ENCODE measurements around the gene CSAD.
"Not testable (repeated sequence)": the region's sequence is repeated elsewhere in the genome, so short reads cannot be mapped to it uniquely, and the experiment has no call there.

Gene CSAD

DNA sequence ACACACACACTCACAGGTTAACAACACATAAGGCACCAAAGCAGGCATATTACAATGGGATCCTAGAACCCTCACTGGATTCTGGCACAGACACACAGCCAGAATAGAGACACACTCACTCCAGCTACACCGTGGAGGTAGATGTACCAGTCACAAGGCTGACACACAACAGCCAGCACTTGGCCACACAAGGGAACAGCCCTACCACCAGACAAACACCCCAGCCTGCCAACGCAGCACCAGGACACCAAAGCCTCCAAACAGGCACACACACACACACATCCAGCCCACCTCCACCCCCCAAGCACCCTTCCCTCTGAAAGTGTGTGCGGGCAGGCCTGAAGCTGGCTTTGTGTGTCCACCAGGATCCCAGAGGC, 37.2 kb upstream of the CSAD start:
- no peak for DNase-seq (ENCODE audit: low spot score)

DNA sequence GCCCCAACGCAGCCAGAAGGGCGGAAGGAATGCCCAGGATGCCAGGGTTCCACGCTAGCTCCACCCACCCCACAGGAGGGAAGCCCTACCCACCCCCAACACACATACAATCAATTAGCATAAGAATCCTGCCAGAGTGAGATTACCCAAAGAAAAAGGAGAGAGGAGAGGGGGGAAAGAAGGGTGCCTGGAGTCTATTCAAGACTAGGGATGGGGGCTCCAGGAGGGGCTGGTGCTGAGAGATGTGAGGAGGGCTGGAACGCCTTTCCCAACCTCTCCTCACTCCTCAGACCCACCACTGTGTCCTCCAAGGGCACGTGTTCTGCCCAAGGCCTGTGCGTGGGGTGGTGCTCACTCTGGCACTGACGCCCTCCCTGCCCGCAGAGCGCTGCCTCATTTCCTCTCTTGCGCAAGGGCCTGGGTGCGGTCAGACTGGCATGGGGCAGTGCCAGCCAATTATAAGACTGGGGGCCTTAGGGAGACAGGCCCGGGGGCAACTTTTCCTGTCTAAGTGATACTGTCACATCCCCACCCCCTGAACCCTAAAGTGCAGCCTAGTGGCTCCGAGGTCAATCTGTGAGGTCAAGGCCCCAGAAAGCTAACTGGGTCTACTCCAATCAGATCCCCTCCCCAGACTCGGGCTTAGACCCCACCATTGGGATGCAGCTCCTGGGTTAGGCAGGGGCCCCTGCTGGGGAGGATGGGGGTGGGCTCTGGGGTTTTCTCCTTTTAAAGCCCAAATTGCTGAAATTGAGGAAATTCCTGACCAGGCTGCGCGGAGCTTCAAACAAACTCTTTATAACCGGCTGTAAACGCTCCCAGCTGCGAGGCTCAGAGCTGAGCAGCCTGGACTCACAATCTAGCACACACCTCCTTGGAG, 36.6 kb upstream of the CSAD start:
- DNase-seq (ENCODE audit: low spot score): peak; percentile 42

DNA sequence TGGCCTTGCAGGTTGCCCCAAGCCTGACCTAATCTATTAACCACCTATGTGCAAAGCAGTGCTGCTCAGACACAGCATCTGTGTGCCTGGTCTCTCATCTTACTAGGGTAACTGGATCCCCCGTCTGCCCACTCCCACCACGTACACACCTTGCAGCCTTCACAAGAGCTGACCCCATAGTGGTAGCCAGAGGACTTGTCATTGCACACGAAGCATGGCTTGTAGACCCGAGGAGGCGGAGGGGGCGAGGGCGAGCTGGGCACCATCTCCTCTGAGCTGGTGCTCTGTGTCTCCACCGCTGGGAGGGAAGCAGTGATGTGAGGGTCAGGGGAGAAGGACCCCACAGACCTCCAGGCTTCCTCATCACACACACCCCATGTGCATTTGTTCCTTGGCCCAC, 34.8 kb upstream of the CSAD start:
- DNase-seq (ENCODE audit: low spot score): no peak

DNA sequence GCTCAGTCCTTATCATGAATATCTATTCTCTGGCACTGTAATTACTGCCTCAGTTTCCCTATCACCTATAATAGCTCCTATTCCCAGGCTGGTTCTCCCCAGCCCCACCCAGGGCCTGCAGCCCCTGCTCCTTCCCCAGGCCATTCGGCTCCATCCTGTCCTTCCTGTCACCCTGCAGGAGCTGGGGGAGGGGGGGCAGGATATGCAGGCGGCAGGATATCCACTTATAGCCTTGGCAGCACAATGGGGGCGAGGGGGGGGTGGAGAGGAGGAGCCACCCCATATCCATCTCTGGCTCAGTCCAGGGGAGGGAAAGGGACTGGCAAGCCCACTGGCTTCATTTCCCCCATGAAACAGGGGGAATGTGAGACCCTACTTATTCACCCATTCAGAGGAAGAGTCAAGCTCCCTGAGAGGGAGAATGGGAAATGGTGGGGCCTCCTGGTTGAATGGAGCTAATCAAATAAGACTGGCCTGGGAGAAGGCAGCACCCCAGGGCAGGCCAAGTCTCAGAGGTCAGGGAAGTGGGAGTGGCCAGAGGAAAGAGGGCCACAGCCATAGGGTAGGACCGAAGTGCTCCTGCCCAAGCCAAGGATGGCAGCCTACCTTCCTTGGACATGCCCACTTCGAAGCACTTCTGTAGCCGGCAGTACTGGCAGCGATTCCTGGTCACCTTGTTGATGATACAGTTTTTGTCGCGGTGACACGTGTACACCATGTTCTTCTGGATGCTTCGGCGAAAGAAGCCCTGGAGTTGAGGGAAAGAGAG, 34.1 kb upstream of the CSAD start:
- no peak for DNase-seq (ENCODE audit: low spot score)

- DNase-seq (ENCODE audit: low spot score): no peak
These were observed 33.5 kb upstream of the CSAD start for GRCh38 chr12:53214221-53214620.

- peak; percentile 83 for DNase-seq (ENCODE audit: low spot score)
These were observed 32.6 kb upstream of the CSAD start for GRCh38 chr12:53213348-53213747.

- DNase-seq (ENCODE audit: low spot score): no peak
These were observed 32.2 kb upstream of the CSAD start for GRCh38 chr12:53212931-53213330.

- DNase-seq (ENCODE audit: low spot score): no peak
These were observed 31.0 kb upstream of the CSAD start for GRCh38 chr12:53211476-53212381.

GRCh38 chr12:53210843-53211242, 30.1 kb upstream of the CSAD start:
- DNase-seq (ENCODE audit: low spot score): no peak

DNA sequence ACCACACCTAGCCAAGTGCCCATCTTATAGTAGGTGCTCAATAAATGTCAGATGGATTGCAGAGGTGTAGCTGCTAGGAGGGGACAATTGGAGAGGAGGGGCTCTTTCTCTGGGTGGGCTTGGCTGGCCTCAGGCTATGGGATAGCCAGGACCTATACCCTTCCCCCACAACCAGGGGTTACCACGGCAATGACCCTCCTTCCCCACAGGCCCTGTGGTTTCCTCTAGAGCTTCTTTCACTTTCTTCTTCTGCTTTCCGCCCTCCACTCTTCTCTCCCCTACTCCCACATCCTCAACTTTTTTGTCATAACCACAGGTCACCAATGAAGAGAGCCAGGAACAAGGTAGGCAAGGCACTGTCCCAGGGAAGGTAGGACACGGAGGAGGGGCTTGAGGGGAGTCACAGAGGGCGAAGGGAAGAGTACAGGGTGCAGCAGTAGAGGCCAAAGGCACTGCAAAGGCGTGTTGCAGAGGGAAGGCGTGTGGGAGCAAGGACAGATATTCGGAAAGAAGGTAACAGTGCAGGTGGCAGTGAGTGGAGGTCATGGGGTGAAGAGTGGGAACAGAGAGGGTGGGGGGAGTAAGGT, 28.2 kb upstream of the CSAD start:
- DNase-seq (ENCODE audit: low spot score): peak; percentile 35

DNA sequence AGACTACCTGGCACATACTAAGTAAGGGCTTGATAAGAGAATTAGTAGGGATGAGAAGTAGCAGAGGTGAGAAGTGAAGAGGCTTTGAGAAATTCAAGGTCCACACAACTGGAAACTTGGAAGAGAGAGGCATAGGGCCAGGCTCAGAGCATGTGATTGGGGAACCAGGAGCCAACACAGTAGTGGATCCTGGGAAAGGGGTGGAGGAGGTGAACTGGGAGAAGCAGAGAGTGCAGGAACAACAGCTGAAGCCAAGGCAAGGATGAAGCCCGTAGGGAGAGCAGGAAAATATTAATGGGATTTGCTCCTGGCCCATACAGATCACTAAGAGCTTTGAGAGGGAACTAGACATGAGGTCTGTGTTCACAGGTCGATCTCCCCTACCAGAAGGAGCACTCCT, 27.7 kb upstream of the CSAD start:
- no peak for DNase-seq (ENCODE audit: low spot score)

- peak; percentile 79 for DNase-seq (ENCODE audit: low spot score)
These were observed 26.3 kb upstream of the CSAD start, which contains the start of gene ITGB7 for GRCh38 chr12:53207042-53207441. ITGB7 (minus strand) TSS chr12:53207251; CDS start chr12:53200443, 6,808 bp downstream.

GRCh38 chr12:53205747-53206419, 25.2 kb upstream of the CSAD start:
- peak; percentile 71 for DNase-seq (ENCODE audit: low spot score)

DNA sequence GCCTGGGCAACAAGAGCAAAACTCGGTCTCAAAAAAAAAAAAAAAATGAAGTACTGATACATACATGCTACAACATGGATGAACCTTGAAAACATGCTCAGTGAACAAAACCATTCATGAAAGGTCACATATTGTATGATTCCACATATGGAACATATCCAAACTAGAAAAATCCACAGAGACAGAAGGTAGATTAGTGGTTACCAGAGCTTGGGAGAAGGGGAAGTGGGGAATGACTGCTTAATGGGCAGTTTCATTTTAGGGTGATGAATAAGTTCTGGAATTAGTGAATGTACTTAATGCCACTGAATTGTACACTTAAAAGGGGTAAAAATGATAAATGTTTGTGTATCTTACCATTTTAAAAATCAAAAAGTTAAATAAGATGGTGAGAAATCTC, 23.6 kb upstream of the CSAD start:
- DNase-seq (ENCODE audit: low spot score): no peak

- not testable (repeated sequence) for DNase-seq (ENCODE audit: low spot score)
These were observed 21.6 kb upstream of the CSAD start for GRCh38 chr12:53202316-53202715.

- DNase-seq (ENCODE audit: low spot score): no peak
These were observed 20.9 kb upstream of the CSAD start for GRCh38 chr12:53201639-53202038.

- no peak for DNase-seq (ENCODE audit: low spot score)
These were observed 20.4 kb upstream of the CSAD start for GRCh38 chr12:53201177-53201541.

- DNase-seq (ENCODE audit: low spot score): peak; percentile 36
These were observed 19.9 kb upstream of the CSAD start for GRCh38 chr12:53200458-53201176.

GRCh38 chr12:53200107-53200457, 19.4 kb upstream of the CSAD start:
- no peak for DNase-seq (ENCODE audit: low spot score)

DNA sequence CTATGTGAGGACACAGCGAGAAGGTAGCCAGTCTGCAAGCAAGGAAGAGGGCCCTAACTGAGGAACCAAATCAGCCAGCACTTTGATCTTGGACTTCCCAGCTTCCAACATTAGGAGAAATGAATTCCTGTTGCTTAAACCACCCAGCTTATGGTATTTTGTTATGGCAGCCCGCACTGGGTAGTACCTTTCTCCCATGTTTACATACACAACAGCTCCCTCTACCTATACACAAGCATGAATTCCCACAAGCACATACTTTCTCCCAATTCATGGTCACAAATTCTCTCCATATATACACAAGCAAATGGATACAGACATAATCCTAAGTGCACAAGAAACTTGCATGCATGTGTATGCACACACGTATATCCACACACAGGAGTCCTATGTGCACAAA, 19.0 kb upstream of the CSAD start:
- DNase-seq (ENCODE audit: low spot score): no peak

Measured in CD4-positive, alpha-beta T cell treated with Interleukin-2 at 100 ng/mL for 4 hours (primary cell).